Activated T-cell treated with anti-CD3 and anti-CD28 coated beads, Interleukin-2, amount 50 U/mL, for 72 hours (primary cell): Measurements from ENCODE around the gene MFSD12. TPM values are rescaled to one million over a fixed set of nuclear protein-coding genes. Genes with fewer than 3 reads are reported as not detected.

ENCODE experiments used
- ATAC-seq, 2 donors: fragments of 150-1000 bp; cut with Tn5 transposase; replicated peaks in 1 of 2; 2 replicates each; pipeline ENCODE4 v1.10.0; 2021; ENCODE audit warnings: moderate library complexity in 2 of 2, mild to moderate bottlenecking in 1 of 2
- DNase-seq, 2 donors: peaks; one replicate each; pipeline ENCODE4 v3.0.0; 2021 to 2022; ENCODE audit warnings: mixed read lengths in 1 of 2
- H3K27ac Mint-ChIP-seq: one replicate; pipeline ENCODE4 v1.8.0; 2022; ENCODE audit warnings: mild to moderate bottlenecking, moderate library complexity, mixed read lengths
- H3K27me3 Mint-ChIP-seq: one replicate; pipeline ENCODE4 v1.8.0; 2022; ENCODE audit warnings: low read depth, mixed read lengths
- H3K36me3 Mint-ChIP-seq, 2 donors: one replicate each; pipeline ENCODE4 v1.8.0; 2022; ENCODE audit warnings: mixed read lengths in 2 of 2, mild to moderate bottlenecking in 1 of 2; ENCODE audit not compliant: insufficient read depth in 2 of 2
- H3K4me1 Mint-ChIP-seq: one replicate; pipeline ENCODE4 v1.8.0; 2022; ENCODE audit warnings: low read depth, mixed read lengths
- H3K4me3 Mint-ChIP-seq, 2 donors: one replicate each; pipeline ENCODE4 v1.8.0; 2022; ENCODE audit warnings: mild to moderate bottlenecking in 2 of 2, mixed read lengths in 2 of 2, moderate library complexity in 2 of 2
- H3K9me3 Mint-ChIP-seq, 2 donors: one replicate each; pipeline ENCODE4 v1.8.0; 2022; ENCODE audit warnings: mixed read lengths in 2 of 2
- total RNA-seq, 2 donors: library from RNA; stranded (reverse); gene quantifications; one replicate each; pipeline ENCODE4 v1.2.3, GENCODE V29; 2022

The MFSD12 gene
- total RNA-seq, 2 donors from 2014 or later: 50.8 to 69.9 TPM

DNA sequence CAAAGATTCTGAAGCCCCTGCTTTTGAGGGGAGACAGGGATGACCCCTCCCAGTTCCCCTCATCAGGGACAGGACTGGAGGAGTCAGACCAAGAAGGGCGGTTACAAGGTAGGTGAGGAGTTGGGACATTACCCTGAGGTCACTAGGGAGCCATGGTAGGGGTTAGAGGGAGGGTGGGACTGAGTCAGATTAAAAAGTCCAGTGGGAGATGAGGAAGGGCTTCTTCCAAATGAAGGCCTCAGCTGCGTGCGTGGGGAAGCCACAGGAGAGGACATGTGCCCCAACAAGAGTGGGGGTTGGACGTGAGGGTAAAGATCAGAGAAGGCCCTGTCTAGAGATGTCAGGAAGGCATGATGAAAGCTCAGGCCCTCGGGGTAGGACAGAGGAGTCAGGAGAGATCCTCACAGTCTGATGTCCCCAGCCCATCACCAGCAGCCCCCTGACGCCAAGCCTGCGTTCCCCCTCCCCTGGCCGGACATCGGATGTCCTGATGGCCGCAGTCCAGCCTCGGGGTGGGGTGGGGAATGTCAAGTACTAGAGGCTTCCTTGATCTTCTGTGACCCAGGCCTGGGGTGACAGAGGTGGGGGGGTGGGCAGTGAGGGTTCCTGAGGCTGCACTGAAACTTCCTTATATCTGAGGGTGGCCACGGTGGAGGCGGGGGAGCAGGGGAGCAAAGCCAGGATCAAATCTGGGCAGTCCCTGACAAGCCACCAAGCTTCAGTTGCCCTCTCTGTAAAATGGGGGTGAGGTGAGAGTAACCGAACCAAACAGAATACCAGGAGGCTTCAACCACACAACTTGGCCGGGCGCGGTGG lies 6.5 kb upstream of the MFSD12 start:
- Mint-ChIP-seq H3K9me3 (no peaks in the 10 kb centered on the region), H3K36me3 (no peaks in the 10 kb centered on the region), H3K27ac (no peak overlapping the region), H3K27me3 (no peaks in the 10 kb centered on the region), H3K4me3 (no peak overlapping the region), H3K4me1 (peaks cover 4% of the 10 kb centered on the region)
- ATAC-seq: no peak
- DNase-seq: no peak

DNA sequence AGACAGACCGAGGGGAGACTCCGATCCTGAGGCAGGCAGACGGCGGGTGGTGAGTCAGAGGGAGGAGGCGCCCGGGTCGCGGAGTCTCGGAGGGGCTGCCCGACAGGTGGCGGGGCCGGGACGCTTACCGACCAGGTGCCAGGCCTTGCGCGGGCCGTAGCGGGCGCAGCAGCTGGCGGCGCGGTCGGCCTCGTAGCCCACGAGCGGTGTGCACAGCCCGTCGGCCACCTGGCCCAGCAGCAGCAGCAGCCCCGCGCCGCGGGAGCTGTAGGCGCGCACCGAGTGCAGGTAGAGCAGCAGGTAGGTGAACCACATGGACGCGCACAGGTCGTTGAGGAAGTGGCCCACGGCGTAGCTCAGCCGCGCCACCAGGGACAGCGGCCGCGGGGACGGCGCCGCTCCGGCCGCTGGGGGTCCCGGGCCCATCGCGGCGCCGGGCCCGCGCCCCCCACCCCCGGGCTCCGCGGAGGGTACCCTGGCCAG lies 367 bp downstream of the MFSD12 start:
- Mint-ChIP-seq H3K27me3 (no peaks in the 10 kb centered on the region), H3K9me3 (no peaks in the 10 kb centered on the region), H3K4me3 (peak overlapping the region; percentile 85 to 96), H3K36me3 (peaks cover 0 to 2% of the 10 kb centered on the region in 2 donors), H3K27ac (peak overlapping the region; percentile 56), H3K4me1 (peaks cover 55% of the 10 kb centered on the region)
- DNase-seq: peak; percentile 74 to 80
- ATAC-seq: peak; percentile 46 to 54

DNA sequence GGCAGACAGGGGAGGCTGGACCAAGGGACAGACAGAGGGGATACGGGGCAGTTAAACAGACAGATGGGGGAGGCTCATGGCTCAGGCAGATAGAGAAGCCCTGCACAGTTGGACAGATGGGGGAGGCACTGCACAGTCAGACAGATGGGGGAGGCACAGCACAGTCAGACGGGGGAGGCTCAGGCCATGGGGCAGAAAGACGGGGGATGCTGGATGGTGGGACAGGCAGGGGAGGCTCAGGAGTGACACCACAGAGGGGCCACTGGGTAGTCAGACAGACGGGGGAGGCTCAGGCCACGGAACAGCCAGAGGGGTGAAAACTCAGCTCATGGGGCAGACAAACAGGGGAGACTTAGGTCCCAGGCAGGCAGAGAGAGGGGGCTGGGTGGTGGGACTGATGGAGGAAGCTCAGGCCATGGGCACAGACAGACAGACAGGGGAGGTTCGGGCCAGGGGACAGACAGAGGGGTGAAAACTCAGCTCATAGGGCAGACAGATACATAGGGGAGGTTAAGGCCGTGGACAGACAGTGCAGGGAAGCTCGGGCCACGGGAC lies 886 bp downstream of the MFSD12 start:
- no peaks in the 10 kb centered on the region for H3K27me3 Mint-ChIP-seq
- peaks cover 55% of the 10 kb centered on the region for H3K4me1 Mint-ChIP-seq
- ATAC-seq (no peak), DNase-seq (no peak)
- no peaks in the 10 kb centered on the region for H3K9me3 Mint-ChIP-seq
- peak overlapping the region; percentile 85 to 96 for H3K4me3 Mint-ChIP-seq
- H3K36me3 Mint-ChIP-seq: peaks cover 0 to 2% of the 10 kb centered on the region in 2 donors
- H3K27ac Mint-ChIP-seq: peak overlapping the region; percentile 56

DNA sequence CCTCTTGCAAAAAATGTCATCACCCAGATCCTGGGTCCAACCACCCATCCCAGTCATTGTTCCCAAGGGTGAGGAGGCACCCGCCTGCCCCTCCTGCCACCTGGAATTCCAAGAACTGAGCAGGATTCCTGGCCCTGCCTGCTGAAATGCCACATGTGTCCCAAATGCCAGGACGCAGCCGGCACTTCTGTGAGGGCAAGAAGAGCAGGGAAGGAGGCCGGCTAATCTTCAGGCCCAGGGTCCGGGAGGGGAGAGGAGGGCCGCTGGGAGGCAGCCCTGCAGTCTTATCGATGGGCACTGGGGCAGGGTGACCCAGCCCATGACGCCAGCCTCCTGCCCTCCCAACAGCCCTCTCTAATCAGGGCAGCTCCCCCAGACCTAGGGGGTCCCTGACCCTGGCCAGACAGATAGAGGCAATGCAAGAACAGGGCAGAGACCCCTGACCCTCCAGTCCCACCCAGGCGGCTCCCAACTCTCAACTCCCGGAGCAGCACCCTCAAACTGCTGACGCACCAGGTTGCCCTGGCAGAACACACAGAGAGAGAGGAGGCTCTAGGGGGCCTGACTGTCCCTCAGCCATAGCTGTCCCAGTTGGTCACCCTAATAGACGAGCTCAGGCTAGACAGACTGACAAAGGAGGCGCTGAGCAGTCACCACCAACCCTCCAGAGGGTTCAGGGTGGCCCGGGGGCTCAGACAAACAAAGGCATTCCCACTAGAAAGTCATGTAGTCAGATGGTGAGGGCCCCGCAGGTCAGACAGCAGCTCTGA lies 1.5 kb downstream of the MFSD12 start:
- H3K36me3 Mint-ChIP-seq: peaks cover 0 to 2% of the 10 kb centered on the region in 2 donors
- no peaks in the 10 kb centered on the region for H3K9me3 Mint-ChIP-seq
- peak overlapping the region; percentile 93 for H3K27ac Mint-ChIP-seq
- H3K27me3 Mint-ChIP-seq: no peaks in the 10 kb centered on the region
- no peak for DNase-seq
- peaks cover 55% of the 10 kb centered on the region for H3K4me1 Mint-ChIP-seq
- H3K4me3 Mint-ChIP-seq: peak overlapping the region; percentile 85 to 96
- no peak for ATAC-seq

DNA sequence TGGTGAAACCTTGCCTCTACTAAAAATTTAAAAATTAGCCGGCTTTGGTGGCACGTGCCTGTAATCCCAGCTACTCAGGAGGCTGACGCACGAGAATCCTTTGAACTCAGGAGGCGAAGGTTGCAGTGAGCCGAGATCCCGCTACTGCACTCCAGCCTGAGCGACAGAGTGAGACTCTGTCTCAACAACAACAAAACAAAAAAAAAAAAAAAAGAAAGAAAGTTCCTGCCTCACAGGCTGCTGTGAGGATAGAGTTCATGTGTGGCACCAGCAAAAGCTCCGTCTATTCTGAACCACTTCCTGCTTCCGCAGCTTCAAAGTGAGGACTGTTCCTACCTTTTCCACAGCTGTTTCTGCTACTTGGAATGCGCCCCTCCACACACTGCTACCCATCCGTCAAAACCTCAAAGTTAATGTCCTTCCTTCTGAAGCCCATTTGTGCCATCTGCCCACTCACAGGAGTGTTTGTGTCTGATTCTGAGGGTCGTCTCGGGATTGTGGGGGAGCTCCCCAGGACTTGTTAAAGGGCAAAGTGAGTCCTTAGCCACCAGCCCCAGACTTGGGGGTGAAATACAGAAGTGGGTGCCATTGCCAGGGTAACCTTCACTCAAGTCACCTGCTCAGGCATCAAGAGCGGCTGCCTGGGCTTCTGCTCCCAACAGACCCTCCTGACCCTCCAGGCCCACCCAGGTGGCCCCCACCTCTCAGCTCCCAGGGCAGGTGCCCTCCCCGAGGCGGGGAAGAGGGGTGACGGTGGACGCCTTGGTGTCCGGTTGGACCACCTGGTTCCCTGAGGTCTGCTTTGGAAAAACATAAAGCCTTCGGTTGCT lies 2.9 kb downstream of the MFSD12 start:
- Mint-ChIP-seq H3K36me3 (peaks cover 0 to 2% of the 10 kb centered on the region in 2 donors), H3K27me3 (no peaks in the 10 kb centered on the region), H3K4me3 (peak overlapping the region; percentile 85 to 96), H3K4me1 (peaks cover 55% of the 10 kb centered on the region), H3K27ac (peak overlapping the region; percentile 93), H3K9me3 (no peaks in the 10 kb centered on the region)
- no peak for ATAC-seq
- peak in 1 of 2 donors; percentile 40 for DNase-seq

DNA sequence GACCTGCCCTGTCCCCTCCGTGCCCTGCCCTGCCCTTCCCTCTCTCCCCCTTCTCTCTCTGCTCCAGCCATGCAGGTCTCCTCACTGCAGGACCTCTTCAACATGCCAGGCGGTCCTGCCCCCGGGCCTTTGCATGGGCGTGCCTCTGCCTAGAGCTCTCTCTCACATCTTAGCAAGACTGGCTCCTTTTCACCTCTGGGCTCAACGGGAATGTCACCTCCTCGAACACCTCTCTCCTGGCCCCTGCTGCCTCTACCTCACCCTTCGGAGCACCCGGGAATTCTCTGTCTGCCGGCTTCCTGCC lies 5.6 kb downstream of the MFSD12 start:
- DNase-seq (no peak), ATAC-seq (no peak)
- Mint-ChIP-seq H3K27me3 (no peaks in the 10 kb centered on the region), H3K36me3 (peaks cover 0 to under 1% of the 10 kb centered on the region in 2 donors), H3K4me3 (no peak overlapping the region), H3K27ac (no peak overlapping the region), H3K9me3 (no peaks in the 10 kb centered on the region), H3K4me1 (peaks cover 42% of the 10 kb centered on the region)

DNA sequence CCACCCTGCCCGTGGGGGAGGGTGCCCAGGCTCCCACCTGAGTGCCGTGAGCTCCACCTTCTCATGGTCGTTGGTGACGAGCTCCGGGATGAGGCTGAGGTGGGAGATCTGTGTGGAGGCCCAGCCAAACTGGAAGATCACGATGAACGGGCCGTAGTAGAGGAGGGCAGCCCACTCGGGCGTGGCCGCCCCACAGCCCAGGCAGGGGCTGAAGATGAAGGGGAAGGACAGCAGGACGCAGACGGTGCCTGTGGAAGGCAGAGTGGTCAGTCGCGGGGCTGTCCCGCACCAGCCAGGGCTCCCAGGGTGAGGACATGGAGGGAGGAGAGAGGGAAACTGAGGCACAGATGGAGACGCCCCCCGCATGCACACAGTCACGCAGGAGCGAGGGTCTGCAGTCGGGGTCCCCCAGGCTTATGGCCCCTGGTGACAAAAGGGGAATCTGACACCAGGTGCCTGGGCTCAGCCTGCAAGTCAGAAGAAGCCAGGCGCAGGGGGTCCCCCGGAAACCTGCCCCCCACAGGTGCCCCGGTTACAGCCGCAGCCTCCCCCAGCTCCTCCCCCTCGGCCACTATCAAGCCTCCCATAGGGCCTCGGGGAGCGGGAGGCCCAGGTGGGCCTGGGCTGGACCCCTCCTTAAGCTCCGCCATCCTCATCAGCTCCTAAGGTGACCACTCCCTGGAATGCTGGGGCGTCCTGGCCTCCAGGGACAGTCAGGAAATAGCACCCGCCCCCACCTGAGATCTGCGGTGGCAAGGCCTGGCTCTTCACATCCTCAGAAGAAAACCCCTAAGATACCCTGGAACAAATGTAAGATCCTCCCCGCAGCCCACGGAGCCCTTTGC lies 6.2 kb downstream of the MFSD12 start:
- ATAC-seq (no peak), DNase-seq (no peak)
- H3K27me3 Mint-ChIP-seq: no peaks in the 10 kb centered on the region
- H3K9me3 Mint-ChIP-seq: no peaks in the 10 kb centered on the region
- peaks cover 36% of the 10 kb centered on the region for H3K4me1 Mint-ChIP-seq
- no peaks in the 10 kb centered on the region for H3K36me3 Mint-ChIP-seq
- no peak overlapping the region for H3K4me3 Mint-ChIP-seq
- peak overlapping the region; percentile 20 for H3K27ac Mint-ChIP-seq

DNA sequence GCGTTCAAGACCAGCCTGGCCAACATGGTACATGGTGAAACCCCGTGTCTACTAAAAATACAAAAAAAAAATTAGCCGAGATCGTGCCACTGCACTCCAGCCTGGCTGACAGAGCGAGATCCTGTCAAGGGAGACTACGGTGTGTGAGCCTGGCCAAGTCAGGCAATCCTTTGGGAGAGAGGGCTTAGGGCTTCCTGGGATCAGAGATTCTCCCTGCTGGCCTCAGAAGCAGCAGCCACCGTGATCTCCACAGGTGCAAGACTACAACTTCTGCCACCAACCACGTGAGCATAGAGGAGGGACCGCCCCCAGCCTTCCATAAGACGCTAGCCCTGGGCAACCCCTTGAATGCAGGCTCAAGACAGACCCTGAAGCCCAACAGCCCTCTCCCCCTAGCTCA lies 7.6 kb downstream of the MFSD12 start:
- no peak overlapping the region for H3K27ac Mint-ChIP-seq
- H3K27me3 Mint-ChIP-seq: no peaks in the 10 kb centered on the region

DNA sequence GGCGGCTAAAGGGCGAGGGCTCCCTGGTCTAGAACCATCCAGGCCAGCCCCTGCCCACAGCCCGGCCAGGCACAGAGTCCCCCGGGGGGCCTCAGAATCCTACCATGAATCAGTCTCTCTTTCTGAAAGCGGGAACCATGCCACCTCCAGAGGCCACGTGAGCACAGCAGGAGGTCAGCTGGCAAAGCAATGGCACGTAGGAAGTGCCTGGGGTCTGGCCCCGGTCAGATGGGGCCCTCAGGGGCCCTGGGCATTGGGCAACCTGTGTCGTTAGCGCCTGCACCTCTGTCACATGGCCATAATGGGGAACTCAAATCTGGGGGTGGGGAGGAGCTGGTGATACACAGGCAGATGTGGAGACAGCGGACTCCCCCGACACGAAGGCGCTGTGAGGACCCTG lies 8.8 kb downstream of the MFSD12 start:
- no peaks in the 10 kb centered on the region for H3K9me3 Mint-ChIP-seq
- no peaks in the 10 kb centered on the region for H3K27me3 Mint-ChIP-seq
- no peak for ATAC-seq
- no peak for DNase-seq
- H3K27ac Mint-ChIP-seq: no peak overlapping the region
- no peak overlapping the region for H3K4me3 Mint-ChIP-seq
- peaks cover 25% of the 10 kb centered on the region for H3K4me1 Mint-ChIP-seq
- H3K36me3 Mint-ChIP-seq: peaks cover 0 to 8% of the 10 kb centered on the region in 2 donors

More for the DNA sequence above, 7.6 kb downstream of the MFSD12 start:
- H3K4me3 Mint-ChIP-seq: no peak overlapping the region
- H3K36me3 Mint-ChIP-seq: peaks cover 0 to 8% of the 10 kb centered on the region in 2 donors
- ATAC-seq (no peak), DNase-seq (no peak)
- no peaks in the 10 kb centered on the region for H3K9me3 Mint-ChIP-seq
- H3K4me1 Mint-ChIP-seq: peaks cover 34% of the 10 kb centered on the region

DNA sequence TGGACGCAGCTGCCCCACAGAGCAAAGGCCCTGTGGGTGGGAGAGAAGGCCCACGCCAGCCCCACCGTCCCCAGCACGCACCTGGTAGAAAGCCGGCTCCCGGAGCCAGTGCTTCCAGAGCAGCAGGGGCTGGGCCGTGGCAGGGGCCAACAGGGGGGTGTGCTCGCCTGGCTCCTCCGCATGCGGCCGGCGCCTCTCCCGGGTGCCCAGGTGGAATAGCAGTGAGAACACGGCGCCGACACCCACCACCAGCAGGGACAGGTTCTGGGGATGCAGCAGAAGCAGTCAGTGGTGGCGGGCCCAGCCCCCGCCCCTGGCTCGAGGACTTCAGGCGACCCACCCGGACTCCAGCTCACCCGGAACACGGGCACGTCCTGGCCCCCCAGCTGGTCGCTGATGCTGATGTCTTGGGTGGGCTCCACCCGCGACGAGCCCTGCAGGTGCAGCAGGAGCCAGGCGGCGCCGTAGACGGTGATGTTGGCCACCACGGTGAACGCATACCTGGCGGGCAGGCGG lies 9.6 kb downstream of the MFSD12 start:
- Mint-ChIP-seq H3K27ac (no peak overlapping the region), H3K27me3 (no peaks in the 10 kb centered on the region), H3K4me3 (no peak overlapping the region), H3K4me1 (peaks cover 17% of the 10 kb centered on the region), H3K36me3 (peaks cover 0 to 8% of the 10 kb centered on the region in 2 donors), H3K9me3 (no peaks in the 10 kb centered on the region)
- no peak for ATAC-seq
- no peak for DNase-seq

DNA sequence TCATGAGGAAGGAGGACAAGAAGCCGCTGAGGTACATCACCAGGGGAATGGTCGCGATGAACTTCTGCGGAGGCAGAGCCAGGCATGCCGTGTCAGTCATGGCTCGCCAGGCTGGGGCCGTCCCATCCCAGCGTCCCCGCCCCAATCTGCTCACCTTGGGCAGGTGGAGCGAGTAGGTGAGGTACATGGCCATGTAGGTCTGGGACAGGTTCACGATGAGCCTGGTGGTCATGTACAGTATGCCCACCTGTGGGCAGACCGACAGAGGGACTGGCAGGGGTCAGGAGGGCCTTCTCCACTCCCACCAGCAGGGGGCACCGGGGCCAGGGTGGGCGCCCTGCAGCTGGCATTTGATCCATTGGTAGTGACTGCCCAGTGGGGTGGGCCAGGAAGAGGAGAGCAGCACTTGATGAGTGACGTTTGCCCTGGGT lies 10.1 kb downstream of the MFSD12 start:
- Mint-ChIP-seq H3K27ac (no peak overlapping the region), H3K9me3 (no peaks in the 10 kb centered on the region), H3K4me3 (no peak overlapping the region), H3K36me3 (peaks cover 0 to 8% of the 10 kb centered on the region in 2 donors), H3K27me3 (no peaks in the 10 kb centered on the region), H3K4me1 (peaks cover 12% of the 10 kb centered on the region)
- ATAC-seq: peak in 1 of 2 donors; percentile 19
- peak; percentile 40 to 44 for DNase-seq

DNA sequence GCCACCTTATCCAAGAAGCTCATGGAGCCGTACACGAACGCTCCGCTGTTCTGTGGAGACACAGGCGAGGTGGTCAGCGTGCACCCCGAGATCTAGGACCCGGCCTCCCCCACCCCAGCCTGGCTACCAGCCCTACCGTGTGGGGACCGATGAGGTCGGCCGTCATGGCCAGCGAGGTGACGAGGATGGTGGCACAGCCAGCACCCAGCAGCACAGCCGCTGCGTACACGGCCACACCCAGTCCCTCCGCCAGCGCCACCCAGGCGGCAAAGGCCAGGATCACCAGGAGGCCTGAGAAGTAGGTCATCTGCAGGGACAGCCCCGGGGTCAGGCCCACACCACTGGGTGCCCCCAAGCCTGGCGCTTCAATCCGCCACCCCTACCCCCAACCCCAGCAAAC lies 11.3 kb downstream of the MFSD12 start:
- no peak overlapping the region for H3K27ac Mint-ChIP-seq
- no peak for DNase-seq
- H3K9me3 Mint-ChIP-seq: no peaks in the 10 kb centered on the region
- ATAC-seq: no peak
- H3K4me3 Mint-ChIP-seq: no peak overlapping the region
- H3K4me1 Mint-ChIP-seq: peaks cover 12% of the 10 kb centered on the region
- H3K27me3 Mint-ChIP-seq: no peaks in the 10 kb centered on the region
- H3K36me3 Mint-ChIP-seq: peaks cover 0 to 8% of the 10 kb centered on the region in 2 donors
